GM23248 (cell line): Measurements from ENCODE around the gene RS1.

ENCODE experiments used
- EZH2 ChIP-seq: fragments of 200-600 bp; sonication (generic); IDR thresholded peaks from 2 replicates; pipeline ENCODE4 v1.6.1; 2018; ENCODE audit warnings: antibody characterized with exemption, mild to moderate bottlenecking; ENCODE audit not compliant: insufficient read depth, poor library complexity, severe bottlenecking
- EZH2phosphoT487 ChIP-seq: fragments of 200-600 bp; sonication (generic); IDR thresholded peaks from 2 replicates; pipeline ENCODE4 v1.6.1; 2018; ENCODE audit warnings: antibody characterized with exemption, moderate library complexity, mild to moderate bottlenecking, low read depth; ENCODE audit not compliant: insufficient read depth

DNA sequence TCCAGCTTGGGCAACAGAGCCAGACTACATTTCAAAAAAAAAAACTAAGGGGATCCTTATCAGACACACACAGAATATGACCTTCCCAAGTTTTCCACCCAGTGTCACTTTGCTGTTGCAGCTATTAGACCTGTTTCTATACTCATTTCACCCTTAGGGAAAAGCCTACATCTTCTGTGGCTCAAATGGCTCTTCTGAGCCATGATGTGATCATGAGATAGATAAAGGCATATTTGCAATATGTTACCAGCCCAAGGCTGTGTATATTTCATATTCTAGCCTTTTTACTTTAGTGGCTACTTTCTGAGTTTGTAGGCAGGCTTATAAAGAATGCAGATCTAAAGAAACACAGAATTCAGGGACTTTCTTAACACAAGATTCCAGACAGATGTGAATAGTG is 19.3 kb downstream of the RS1 start:
- TF ChIP-seq EZH2, result no peak
- TF ChIP-seq EZH2phosphoT487, result no peak
